Measurements from ENCODE around the gene TNPO3. TPM values are rescaled to one million over a fixed set of nuclear protein-coding genes. Genes with fewer than 3 reads are reported as not detected.

The TNPO3 gene
- total RNA-seq, 1 donor from 2014 or later, result 32.6 TPM

DNA sequence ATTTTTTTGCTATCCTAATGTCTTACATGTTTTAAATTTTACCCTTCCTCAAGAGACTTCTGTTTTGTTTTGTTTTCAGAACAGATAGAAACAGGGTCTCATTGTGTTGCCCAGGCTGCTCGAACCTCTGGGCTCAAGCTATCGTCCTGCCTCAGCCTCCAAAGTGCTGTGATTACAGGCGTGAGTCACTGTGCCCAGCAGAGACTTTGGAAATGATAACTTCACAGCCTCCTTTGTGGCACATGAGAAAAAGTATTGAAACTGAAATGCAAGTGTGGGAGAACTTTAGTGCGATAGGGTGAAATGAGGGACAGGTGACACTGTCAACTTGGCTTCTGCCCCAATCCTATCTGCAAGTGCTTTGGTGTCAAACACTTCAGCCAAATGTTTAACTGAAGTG lies 95.6 kb downstream of the TNPO3 start:
- H3K27me3 ChIP-seq (ENCODE audit: low read depth), result no peaks in the 10 kb centered on the region
- intact Hi-C loops (cut with micrococcal nuclease), result no loop called here
- no peak overlapping the region for H3K27ac ChIP-seq (replicated peaks)
- no peaks in the 10 kb centered on the region for H3K4me1 ChIP-seq
- TF ChIP-seq, protein P1, sequence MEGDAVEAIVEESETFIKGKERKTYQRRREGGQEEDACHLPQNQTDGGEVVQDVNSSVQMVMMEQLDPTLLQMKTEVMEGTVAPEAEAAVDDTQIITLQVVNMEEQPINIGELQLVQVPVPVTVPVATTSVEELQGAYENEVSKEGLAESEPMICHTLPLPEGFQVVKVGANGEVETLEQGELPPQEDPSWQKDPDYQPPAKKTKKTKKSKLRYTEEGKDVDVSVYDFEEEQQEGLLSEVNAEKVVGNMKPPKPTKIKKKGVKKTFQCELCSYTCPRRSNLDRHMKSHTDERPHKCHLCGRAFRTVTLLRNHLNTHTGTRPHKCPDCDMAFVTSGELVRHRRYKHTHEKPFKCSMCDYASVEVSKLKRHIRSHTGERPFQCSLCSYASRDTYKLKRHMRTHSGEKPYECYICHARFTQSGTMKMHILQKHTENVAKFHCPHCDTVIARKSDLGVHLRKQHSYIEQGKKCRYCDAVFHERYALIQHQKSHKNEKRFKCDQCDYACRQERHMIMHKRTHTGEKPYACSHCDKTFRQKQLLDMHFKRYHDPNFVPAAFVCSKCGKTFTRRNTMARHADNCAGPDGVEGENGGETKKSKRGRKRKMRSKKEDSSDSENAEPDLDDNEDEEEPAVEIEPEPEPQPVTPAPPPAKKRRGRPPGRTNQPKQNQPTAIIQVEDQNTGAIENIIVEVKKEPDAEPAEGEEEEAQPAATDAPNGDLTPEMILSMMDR (IDR thresholded peaks at IDR 0.05; ENCODE audit: borderline replicate concordance), result no peak
- DNase-seq, result no peak
- peaks cover 90% of the 10 kb centered on the region for H3K36me3 ChIP-seq
- no peak overlapping the region for H3K4me3 ChIP-seq
- no peaks in the 10 kb centered on the region for H3K9me3 ChIP-seq (replicated peaks)

DNA sequence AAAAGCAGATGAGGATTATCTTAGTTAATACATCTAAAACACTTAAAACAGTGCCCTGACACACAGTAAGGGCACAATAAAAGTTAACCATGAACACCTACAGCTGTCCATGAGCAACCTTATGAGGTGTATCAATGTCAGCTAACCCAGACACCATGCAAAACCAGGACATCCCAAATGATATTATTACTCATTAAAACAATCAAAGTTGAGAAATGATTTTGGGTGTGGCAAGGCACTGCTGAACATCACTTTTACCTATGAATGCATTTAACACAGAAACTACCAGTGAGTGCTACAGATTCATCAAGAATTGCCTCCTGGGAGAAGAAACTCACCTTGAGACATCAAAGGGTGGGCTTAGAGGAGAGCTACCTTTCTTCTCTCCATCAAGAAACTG lies 98.9 kb downstream of the TNPO3 start:
- H3K27ac ChIP-seq (replicated peaks), result no peak overlapping the region
- no peak overlapping the region for H3K4me3 ChIP-seq
- H3K9me3 ChIP-seq (replicated peaks), result no peaks in the 10 kb centered on the region
- intact Hi-C loops (cut with micrococcal nuclease), result no loop called here
- H3K36me3 ChIP-seq, result peaks cover 93% of the 10 kb centered on the region
- DNase-seq, result no peak
- TF ChIP-seq, protein P1 (IDR thresholded peaks at IDR 0.05; ENCODE audit: borderline replicate concordance), result no peak
- no peaks in the 10 kb centered on the region for H3K4me1 ChIP-seq
- no peaks in the 10 kb centered on the region for H3K27me3 ChIP-seq (ENCODE audit: low read depth)

DNA sequence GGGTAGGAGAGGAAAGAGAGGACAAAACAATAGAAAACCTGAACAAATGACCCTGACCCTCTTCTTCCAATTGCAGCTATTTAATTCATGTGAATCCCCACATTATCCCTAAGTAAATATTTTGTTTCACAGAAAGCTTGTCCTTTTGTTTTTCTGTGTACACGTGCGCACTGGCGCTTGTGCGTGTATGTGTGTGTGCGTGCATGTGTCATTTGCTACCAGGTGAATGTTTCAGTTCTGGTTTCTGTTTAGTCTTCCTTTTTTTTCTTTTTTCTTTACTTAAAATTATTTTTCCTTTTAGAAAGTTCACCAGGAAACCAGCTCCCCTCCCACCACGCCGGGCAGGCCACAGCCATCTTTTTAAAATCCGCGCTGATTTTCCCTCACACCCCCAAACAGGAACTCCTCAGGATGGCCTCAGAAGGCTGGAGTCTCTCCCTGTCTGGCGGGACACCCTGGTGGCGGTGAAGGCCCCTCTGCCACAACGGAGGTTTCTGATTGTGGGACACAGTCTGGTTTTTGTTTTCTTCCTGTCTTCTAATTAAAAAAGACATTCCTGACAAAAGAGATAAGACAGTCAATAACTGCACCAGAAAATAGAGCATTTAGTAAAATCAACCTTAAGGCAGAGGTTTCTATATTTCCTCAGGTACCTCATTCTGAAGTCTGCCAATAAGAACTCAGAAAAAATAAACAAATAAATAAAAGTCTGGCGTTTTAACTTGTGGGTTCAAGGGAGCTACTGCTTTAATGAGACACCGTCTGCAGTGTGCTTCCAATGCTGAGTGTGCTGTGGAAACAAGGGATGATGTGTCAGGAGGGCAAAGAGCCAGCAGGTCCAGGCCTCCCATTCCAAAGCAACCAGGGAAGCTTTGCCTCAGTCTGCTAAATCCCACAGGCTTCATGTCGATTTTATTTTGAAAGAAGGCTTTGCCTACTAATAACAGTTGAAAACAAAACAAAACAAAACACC lies 99.8 kb downstream of the TNPO3 start:
- no peak overlapping the region for H3K4me3 ChIP-seq
- intact Hi-C loops (cut with micrococcal nuclease), result no loop called here

DNA sequence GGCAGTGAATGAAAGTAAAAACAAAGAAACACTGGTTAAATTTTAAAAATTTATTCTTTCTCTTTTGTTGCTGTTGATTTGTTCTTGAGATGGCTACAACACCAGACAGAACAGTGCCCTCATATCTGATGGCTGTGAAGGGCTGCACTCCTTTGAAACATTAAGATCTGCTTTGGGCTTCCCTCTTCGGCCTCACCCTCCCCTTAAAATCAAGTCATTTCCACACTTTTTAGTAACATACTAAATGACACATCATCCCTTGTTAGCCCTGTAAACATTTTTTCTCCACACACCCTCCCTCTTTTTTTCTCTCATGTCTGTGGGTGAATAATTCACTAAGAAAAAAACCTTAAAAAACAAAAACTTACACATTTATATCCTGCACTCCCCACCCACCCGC lies 100.8 kb downstream of the TNPO3 start:
- peaks cover 80% of the 10 kb centered on the region for H3K36me3 ChIP-seq
- H3K4me3 ChIP-seq, result no peak overlapping the region
- intact Hi-C loops (cut with micrococcal nuclease), result no loop called here
- DNase-seq, result no peak
- no peaks in the 10 kb centered on the region for H3K9me3 ChIP-seq (replicated peaks)
- no peaks in the 10 kb centered on the region for H3K4me1 ChIP-seq
- H3K27me3 ChIP-seq (ENCODE audit: low read depth), result no peaks in the 10 kb centered on the region
- H3K27ac ChIP-seq (replicated peaks), result no peak overlapping the region
- TF ChIP-seq, protein P1 (IDR thresholded peaks at IDR 0.05; ENCODE audit: borderline replicate concordance), result no peak

More for the DNA sequence above, 99.8 kb downstream of the TNPO3 start:
- Histone ChIP-seq H3K4me1 (no peaks in the 10 kb centered on the region), H3K27me3 (ENCODE audit: low read depth) (no peaks in the 10 kb centered on the region), H3K27ac (replicated peaks) (no peak overlapping the region), H3K36me3 (peaks cover 90% of the 10 kb centered on the region), H3K9me3 (replicated peaks) (no peaks in the 10 kb centered on the region)
- no peak for DNase-seq
- TF ChIP-seq, protein P1 (IDR thresholded peaks at IDR 0.05; ENCODE audit: borderline replicate concordance), result no peak

DNA sequence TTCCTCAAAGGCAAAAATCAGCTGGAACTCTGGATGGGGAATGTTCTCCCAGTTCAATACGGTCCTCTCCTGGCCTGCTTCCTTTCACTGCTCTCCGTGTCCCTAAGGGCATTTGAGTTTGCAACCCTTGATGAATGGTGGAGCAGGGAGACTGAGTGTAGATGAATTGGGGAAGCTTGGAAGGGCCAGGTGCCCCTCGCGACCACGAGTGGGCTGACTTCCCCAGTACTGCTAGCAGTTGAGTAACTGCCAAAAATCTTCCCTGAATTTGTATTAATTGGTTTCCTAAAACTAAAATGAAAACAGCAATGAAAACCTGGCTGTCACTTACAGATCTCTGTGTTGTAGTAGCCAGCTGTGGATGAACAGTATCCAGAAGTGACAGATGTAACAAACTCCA lies 103.6 kb downstream of the TNPO3 start:
- H3K4me1 ChIP-seq, result no peaks in the 10 kb centered on the region
- peaks cover 52% of the 10 kb centered on the region for H3K36me3 ChIP-seq
- no peak overlapping the region for H3K27ac ChIP-seq (replicated peaks)
- TF ChIP-seq, protein P1 (IDR thresholded peaks at IDR 0.05; ENCODE audit: borderline replicate concordance), result no peak
- intact Hi-C loops (cut with micrococcal nuclease), result no loop called here
- peaks cover 5% of the 10 kb centered on the region for H3K27me3 ChIP-seq (ENCODE audit: low read depth)
- no peaks in the 10 kb centered on the region for H3K9me3 ChIP-seq (replicated peaks)
- H3K4me3 ChIP-seq, result no peak overlapping the region
- no peak for DNase-seq
